ENCODE measurements around the gene MACF1. TPM values are rescaled to one million over a fixed set of nuclear protein-coding genes. Genes with fewer than 3 reads are reported as not detected.

Gene MACF1
- polyA plus RNA-seq, 4 donors: 208 to 264 (median 240) TPM

DNA sequence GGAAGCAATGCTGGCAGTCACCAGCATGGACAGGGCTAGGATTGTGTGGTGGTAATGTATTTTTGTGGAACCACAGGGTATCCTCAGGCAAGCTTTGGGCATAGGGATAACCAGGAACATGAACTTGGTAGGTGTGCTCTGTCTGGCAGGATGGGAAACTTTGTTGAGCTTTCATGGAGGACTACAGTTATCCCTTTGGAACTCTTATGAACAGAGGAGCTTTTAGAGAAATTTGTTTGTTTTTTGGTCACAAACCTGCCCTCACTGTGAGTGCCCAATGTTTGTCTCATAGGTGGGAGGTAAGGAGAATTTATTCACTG, 54.4 kb downstream of the MACF1 start:
- no peak for DNase-seq (ENCODE audit: low read depth in 4 of 4, low spot score in 3 of 4)

- DNase-seq (ENCODE audit: low read depth in 4 of 4, low spot score in 3 of 4): no peak
These were observed 57.3 kb downstream of the MACF1 start for GRCh38 chr1:39261712-39262221.

DNA sequence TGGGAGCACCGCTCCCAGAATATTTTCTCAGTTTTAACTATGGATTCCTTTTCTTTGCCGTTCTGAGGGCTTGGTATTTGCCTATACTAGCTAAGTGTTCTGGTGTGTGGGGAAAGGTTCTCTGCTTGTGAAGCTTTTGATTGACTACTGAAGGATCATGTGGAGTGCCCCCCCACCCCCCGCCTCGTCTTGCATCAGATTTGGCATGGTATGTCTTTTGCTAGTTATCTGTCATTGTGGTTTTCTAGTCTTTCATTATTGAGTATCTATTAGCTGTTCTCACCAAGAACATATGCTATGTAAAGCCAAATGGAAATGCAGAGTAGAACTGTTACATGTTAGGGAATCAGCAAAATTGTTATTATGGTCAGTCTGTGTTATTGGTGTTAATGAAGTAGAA, 58.3 kb downstream of the MACF1 start:
- DNase-seq (ENCODE audit: low read depth in 4 of 4, low spot score in 3 of 4): no peak

DNA sequence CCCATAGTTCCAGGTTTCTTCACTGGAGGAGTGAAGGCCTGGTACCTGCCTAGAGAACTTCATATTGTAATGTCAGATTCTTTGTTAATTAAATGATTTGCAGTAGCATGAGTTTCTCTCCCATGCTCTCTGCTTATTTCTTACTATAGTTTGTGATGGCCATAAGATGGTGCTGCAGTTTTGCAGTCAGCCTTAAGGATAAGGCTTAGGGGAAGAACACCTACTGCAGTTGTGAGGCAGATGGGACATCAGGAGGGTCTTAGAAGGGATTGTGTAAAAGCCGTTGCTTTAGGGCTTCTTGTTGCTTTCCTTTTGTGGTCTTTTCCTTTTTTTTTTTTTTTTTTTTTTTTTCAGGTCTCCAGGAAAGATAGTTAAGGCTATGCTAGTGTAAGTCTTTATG, 61.8 kb downstream of the MACF1 start:
- no peak for DNase-seq (ENCODE audit: low read depth in 4 of 4, low spot score in 3 of 4)

- DNase-seq (ENCODE audit: low read depth in 4 of 4, low spot score in 3 of 4): no peak
These were observed 62.3 kb downstream of the MACF1 start for GRCh38 chr1:39266792-39267191.

DNA sequence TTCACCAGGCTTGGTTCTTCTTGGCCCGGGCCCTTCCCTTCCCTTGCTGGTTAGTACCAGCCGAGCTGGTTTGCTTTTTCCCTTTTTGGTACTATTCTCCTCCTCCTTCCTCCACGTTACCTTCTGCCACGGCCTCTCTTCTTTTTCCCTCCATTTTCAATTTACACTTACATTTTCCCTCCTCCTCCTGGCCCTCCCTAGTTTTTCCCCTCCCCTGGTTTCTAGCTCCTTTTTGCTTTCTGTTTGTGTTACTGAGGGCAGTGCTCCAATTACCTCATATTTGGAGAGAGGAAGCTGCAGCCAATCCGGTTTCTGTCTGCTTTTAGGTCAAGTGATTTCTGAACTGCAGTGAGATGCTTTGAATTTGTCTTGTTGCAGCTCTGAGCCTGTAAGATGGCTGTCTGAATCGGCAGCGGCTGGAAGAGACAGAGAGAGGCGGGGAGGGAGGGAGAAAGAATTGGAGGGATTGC, 63.7 kb downstream of the MACF1 start:
- DNase-seq (ENCODE audit: low read depth in 4 of 4, low spot score in 3 of 4): peak in 3 of 4 donors; percentile 45 to 55 (median 47)

GRCh38 chr1:39268906-39269305, 64.4 kb downstream of the MACF1 start:
- DNase-seq (ENCODE audit: low read depth in 4 of 4, low spot score in 3 of 4): no peak

GRCh38 chr1:39269349-39269748, 64.9 kb downstream of the MACF1 start:
- DNase-seq (ENCODE audit: low read depth in 4 of 4, low spot score in 3 of 4): no peak

DNA sequence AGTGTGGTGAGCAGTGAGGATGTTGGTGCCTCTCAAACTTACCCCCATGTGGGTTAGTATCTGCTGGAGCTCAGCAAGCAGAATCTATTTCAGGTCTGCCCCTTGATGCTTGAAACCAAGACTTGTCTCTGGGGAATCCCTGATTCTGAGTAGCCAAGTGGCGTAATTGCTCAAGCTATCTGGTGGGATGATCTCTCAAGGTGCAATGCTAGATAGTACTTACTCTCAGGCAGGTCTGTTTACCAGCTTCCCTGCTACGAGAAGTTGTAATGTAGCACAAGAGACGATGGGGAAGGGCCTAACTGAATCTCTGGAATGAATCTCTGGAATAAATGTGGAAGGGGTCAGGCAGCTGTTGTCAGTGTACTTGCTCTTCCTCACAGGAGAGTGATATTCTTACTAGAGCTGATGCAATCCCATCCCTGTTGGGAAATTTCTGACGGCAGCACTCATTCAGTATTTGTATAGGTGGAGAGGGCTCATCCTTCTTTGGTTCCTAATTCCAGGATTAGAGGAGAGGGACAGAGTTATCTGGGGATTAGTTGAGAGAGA, 65.4 kb downstream of the MACF1 start:
- DNase-seq (ENCODE audit: low read depth in 4 of 4, low spot score in 3 of 4): no peak

DNA sequence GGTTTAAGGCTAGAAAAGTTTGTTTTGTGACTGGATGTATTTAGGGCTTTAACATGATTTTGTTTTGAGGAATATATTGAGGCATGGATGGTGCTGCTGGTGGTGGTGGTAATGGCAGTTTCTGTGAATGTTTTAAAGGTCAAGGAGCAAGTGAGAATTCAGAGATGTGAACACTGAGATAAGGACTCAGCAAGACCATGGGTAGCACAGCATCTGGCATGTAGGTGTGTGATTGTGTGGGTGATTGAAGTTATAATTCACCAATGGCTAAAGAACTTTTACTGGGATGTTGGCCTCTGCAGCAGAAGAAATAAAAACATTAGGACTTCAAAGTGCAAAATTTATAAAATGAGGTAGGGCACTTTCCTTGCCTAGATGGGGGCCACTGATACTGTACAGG, 65.9 kb downstream of the MACF1 start:
- no peak for DNase-seq (ENCODE audit: low read depth in 4 of 4, low spot score in 3 of 4)

GRCh38 chr1:39272027-39272797, 67.7 kb downstream of the MACF1 start:
- DNase-seq (ENCODE audit: low read depth in 4 of 4, low spot score in 3 of 4): no peak

DNA sequence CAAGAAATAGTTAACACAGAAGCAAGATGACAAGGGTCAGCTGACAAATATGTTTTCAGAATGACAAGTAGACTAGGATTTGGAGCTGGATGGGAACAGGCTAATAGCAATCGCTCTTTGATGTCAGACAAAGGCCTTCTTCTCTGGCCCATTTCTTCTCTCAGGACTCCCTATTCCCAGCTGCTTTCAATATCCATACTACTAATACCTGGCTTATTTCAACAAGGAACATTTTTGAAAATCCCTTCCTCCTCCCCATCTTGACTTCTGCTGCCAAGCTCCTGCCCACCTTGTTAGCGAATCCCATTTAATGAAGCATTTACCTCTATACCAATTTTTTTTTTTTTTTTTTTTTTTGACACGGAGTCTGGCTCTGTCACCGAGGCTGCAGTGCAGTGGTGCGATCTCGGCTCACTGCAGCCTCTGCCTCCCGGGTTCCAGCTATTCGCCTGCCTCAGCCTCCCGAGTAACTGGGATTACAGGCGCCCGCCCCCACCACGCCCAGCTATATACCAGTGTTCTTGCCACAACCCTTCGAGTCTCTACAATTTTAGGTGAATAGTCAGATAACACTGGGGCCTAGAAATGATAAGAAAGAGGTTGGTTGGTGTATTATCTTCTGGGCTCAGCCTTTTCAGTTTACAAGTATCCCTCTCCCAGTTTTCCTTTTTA, 68.4 kb downstream of the MACF1 start:
- DNase-seq (ENCODE audit: low read depth in 4 of 4, low spot score in 3 of 4): no peak

GRCh38 chr1:39275836-39276507, 71.5 kb downstream of the MACF1 start:
- DNase-seq (ENCODE audit: low read depth in 4 of 4, low spot score in 3 of 4): no peak

DNA sequence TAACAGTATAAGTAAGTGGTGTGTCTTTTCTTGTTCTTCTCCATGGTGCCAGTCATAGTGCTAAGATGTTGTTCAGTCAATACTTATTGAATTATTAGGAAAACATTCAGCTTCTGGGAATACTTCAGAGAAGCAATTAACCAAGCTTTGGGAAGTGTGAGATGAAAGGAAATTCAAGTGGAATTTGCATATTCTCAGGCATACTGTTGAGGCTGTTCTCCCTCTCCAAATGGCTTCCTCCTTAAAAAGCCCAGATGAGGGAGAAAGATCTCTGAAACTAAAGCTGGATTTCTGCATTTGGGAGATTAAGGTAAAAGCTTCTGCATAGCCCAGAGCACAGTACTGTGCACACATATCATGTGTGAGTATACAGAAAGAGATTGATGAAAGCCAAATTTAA, 73.4 kb downstream of the MACF1 start:
- no peak for DNase-seq (ENCODE audit: low read depth in 4 of 4, low spot score in 3 of 4)

GRCh38 chr1:39282537-39283216, 78.2 kb downstream of the MACF1 start:
- DNase-seq (ENCODE audit: low read depth in 4 of 4, low spot score in 3 of 4): no peak

DNA sequence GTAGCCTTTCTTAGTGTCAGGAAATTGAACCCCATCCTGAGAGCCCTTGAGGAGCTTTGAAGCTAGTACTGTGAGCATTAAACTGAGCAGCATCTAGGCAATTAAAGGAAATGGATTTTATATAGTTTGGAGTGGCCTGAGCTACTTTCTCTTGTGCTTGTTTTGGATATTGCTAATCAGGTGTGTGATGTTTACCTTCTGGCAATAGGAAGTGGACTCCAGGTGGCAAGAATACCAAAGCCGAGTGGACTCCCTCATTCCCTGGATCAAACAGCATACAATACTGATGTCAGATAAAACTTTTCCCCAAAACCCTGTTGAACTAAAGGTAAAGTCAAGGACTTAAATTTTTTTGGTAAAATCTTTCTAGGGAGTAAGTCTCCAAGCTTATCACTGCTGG, 79.4 kb downstream of the MACF1 start:
- no peak for DNase-seq (ENCODE audit: low read depth in 4 of 4, low spot score in 3 of 4)

- DNase-seq (ENCODE audit: low read depth in 4 of 4, low spot score in 3 of 4): no peak
These were observed 83.0 kb downstream of the MACF1 start for GRCh38 chr1:39287541-39287940.

GRCh38 chr1:39288735-39289465, 84.4 kb downstream of the MACF1 start:
- no peak for DNase-seq (ENCODE audit: low read depth in 4 of 4, low spot score in 3 of 4)

DNA sequence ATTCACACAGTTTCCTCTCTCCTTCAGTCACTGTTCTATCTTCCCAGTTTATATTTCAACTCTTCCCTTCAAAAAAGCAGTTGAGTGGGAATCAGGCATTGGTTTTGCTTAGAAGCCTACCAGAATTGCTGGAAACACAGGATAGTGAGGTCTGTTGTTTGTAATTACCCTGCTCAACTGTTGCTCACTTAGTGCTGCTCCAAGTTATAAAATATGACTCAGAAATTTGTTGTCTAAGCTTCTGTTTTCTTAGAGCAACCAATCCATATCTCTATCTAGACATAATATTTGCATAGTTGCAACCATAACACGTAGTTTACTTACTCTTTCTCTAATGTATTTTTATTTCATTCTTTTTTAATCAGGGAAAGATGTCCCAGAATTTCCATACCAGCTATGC, 87.9 kb downstream of the MACF1 start:
- DNase-seq (ENCODE audit: low read depth in 4 of 4, low spot score in 3 of 4): no peak

Data from right renal pelvis (tissue), 4 donors.